Endothelial cell of umbilical vein (primary cell): ENCODE data around the gene PILRB. TPM values are rescaled to one million over a fixed set of nuclear protein-coding genes. Genes with fewer than 3 reads are reported as not detected.
"Not testable (repeated sequence)": the region's sequence is repeated elsewhere in the genome, so short reads cannot be mapped to it uniquely, and the experiment has no call there.

Source experiments
- BruUV-seq: library from RNA; stranded (reverse); fragments of 400-500 nt; replicated peaks from 2 replicates; lab custom pipeline; 2021; lab: Mats Ljungman, UMichigan
- CTCF ChIA-PET: fragments of 300-600, 350-600 bp; sonication (Branson Sonifier 250); formaldehyde crosslinking; loops from one replicate; lab custom pipeline; 2021; ENCODE audit warnings: antibody characterized with exemption, inconsistent platforms; lab: Charles Lee
- POLR2A ChIA-PET: fragments of 300-600, 350-600 bp; sonication (Branson Sonifier 250); formaldehyde crosslinking; loops from one replicate; lab custom pipeline; 2021; ENCODE audit warnings: antibody characterized with exemption, inconsistent platforms; lab: Charles Lee
- DNase-seq: peaks from one replicate; pipeline ENCODE4 v3.0.0-alpha.2; 2011; ENCODE audit warnings: low read depth, low spot score
- FAIRE-seq: peaks from 2 replicates; lab custom pipeline; 2011; peaks lifted over from hg19 to GRCh38; lab: Jason Lieb, UNC
- H2AFZ ChIP-seq: 2 replicates; pipeline ENCODE4 v1.6.0; 2012; ENCODE audit warnings: low read depth, low read length, control low read depth, inconsistent platforms
- H3K27ac ChIP-seq: 2 replicates; pipeline ENCODE4 v1.5.1; 2011; ENCODE audit warnings: low read depth, mild to moderate bottlenecking, control low read depth, low read length, moderate library complexity; ENCODE audit not compliant: insufficient read depth
- H3K27me3 ChIP-seq, 2 experiments: 2 replicates each; pipeline versions ENCODE4 v1.6.0 to v1.6.1; 2011; ENCODE audit warnings: low read length in 2 of 2, mixed read lengths in 1 of 2; ENCODE audit not compliant: control insufficient read depth in 2 of 2, insufficient read depth in 2 of 2
- H3K36me3 ChIP-seq, 2 experiments: 2 replicates in 1 of 2; 3 replicates in 1 of 2; pipeline ENCODE4 v1.5.1; 2011; ENCODE audit warnings: low read length in 2 of 2, mild to moderate bottlenecking in 1 of 2, moderate library complexity in 1 of 2; ENCODE audit not compliant: control insufficient read depth in 2 of 2, insufficient read depth in 2 of 2; ENCODE audit errors: extremely low read depth in 1 of 2
- H3K4me1 ChIP-seq: 3 replicates; pipeline ENCODE4 v1.5.1; 2011; ENCODE audit warnings: mild to moderate bottlenecking, low read length; ENCODE audit not compliant: control insufficient read depth, insufficient read depth; ENCODE audit errors: extremely low read depth
- H3K4me2 ChIP-seq: 2 replicates; pipeline ENCODE4 v1.6.1; 2011; ENCODE audit warnings: low read length, control low read depth, mixed read lengths; ENCODE audit not compliant: insufficient read depth
- H3K4me3 ChIP-seq, 3 experiments: fragments of 200-600 bp in 1 of 3; sonication (generic), shearing (Covaris generic) in 1 of 3; replicated peaks in 1 of 3; 2 replicates each; pipeline ENCODE4 v1.5.1; 2011 to 2016; ENCODE audit warnings: control low read depth in 3 of 3, low read length in 3 of 3, mild to moderate bottlenecking in 2 of 3, inconsistent platforms in 1 of 3, low read depth in 1 of 3, moderate library complexity in 1 of 3; ENCODE audit not compliant: insufficient read depth in 1 of 3
- H3K79me2 ChIP-seq: 2 replicates; pipeline ENCODE4 v1.6.0; 2012; ENCODE audit warnings: low read length, inconsistent platforms; ENCODE audit not compliant: control insufficient read depth, insufficient read depth
- H3K9ac ChIP-seq: replicated peaks from 2 replicates; pipeline ENCODE3; 2011; ENCODE audit warnings: low read length, control low read depth; ENCODE audit not compliant: insufficient read depth; ENCODE audit errors: extremely low read depth
- H3K9me1 ChIP-seq: replicated peaks from 3 replicates; pipeline ENCODE4 v1.6.0; 2011; ENCODE audit warnings: mild to moderate bottlenecking, low read length; ENCODE audit not compliant: control insufficient read depth, insufficient read depth; ENCODE audit errors: extremely low read depth
- H3K9me3 ChIP-seq: replicated peaks from 2 replicates; pipeline ENCODE4 v1.5.1; 2012; ENCODE audit warnings: low read length, inconsistent platforms; ENCODE audit not compliant: control insufficient read depth, insufficient read depth
- H4K20me1 ChIP-seq: replicated peaks from 2 replicates; pipeline ENCODE3; 2011; ENCODE audit warnings: mild to moderate bottlenecking, low read length; ENCODE audit not compliant: control insufficient read depth, insufficient read depth; ENCODE audit errors: extremely low read depth
- dilution Hi-C: fragments of 300-500 bp; cut with MboI; formaldehyde crosslinking; loops from one replicate; pipeline ENCODE4 v1.15.0; 2019; ENCODE audit warnings: low sequenced_read_pairs; ENCODE audit not compliant: extremely low pct_ligation_motif_present
- intact Hi-C: fragments of 100-400 bp; cut with micrococcal nuclease; formaldehyde crosslinking; loops from one replicate; pipeline ENCODE4 v1.10.0; 2022
- polyA plus RNA-seq, 4 experiments: library from polyadenylated mRNA; depleted of rRNA in 3 of 4; stranded (reverse) in 3 of 4; unstranded in 1 of 4; fragments of >200 nt; gene quantifications; 2 replicates each; pipeline versions ENCODE4 v1.2.1 to v1.2.3, GENCODE V29; 2011 to 2012; ENCODE audit warnings: missing spikeins in 1 of 4
- total RNA-seq: library from RNA; stranded (reverse); gene quantifications from 2 replicates; pipeline ENCODE4 v1.2.3, GENCODE V29; 2021
- TF ChIP-seq, protein P1 (sequence below), 2 donors: IDR thresholded peaks; 1 replicate in 1 of 2; 2 replicates in 1 of 2; pipeline ENCODE4 v1.5.1; 2011; ENCODE audit warnings: low read length in 2 of 2, mild to moderate bottlenecking in 2 of 2, moderate library complexity in 2 of 2, control low read depth in 1 of 2, inconsistent platforms in 1 of 2, low read depth in 1 of 2; ENCODE audit not compliant: insufficient read depth in 1 of 2; ENCODE audit errors: extremely low read depth in 1 of 2

Gene PILRB
- total and polyA plus RNA-seq, 2 donors (not counting 3 experiments of a cell fraction or from before 2014, with no cell fraction given), result 42.5 to 45.2 TPM

DNA sequence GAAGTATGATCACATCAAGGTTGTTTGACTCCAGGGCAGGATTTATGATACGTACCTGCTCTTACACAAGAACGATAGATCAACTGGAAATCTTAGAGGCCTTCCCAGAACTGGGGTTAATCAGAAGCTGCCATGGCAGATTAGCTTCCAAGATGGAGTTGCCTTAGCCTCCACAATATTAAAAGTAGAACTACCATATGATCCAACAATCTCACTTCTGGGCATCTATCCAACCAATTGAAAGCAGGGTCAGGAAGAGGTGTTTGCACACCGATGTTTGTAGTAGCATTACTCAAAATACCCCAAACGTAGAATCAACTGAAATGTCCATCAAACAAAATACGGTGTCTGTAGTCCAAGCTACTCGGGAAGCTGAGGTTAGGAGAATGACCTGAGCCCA lies 6.6 kb downstream of the PILRB start:
- dilution Hi-C loops (no loop called here), intact Hi-C loops (no loop called here)
- Histone ChIP-seq H4K20me1 (no peaks in the 10 kb centered on the region), H3K9ac (no peak overlapping the region), H3K4me2 (no peak overlapping the region), H2AFZ (no peak overlapping the region), H3K9me3 (no peaks in the 10 kb centered on the region), H3K4me1 (no peaks in the 10 kb centered on the region), H3K9me1 (no peaks in the 10 kb centered on the region), H3K27me3 (no peaks in the 10 kb centered on the region), H3K4me3 (no peak overlapping the region), H3K27ac (no peak overlapping the region), H3K36me3 (peaks cover 0 to 19% of the 10 kb centered on the region in 2 experiments), H3K79me2 (no peaks in the 10 kb centered on the region)
- FAIRE-seq, result peak; percentile 4
- no peak for DNase-seq
- ChIA-PET POLR2A (no interaction called here), CTCF (no interaction called here)
- TF ChIP-seq, protein P1, sequence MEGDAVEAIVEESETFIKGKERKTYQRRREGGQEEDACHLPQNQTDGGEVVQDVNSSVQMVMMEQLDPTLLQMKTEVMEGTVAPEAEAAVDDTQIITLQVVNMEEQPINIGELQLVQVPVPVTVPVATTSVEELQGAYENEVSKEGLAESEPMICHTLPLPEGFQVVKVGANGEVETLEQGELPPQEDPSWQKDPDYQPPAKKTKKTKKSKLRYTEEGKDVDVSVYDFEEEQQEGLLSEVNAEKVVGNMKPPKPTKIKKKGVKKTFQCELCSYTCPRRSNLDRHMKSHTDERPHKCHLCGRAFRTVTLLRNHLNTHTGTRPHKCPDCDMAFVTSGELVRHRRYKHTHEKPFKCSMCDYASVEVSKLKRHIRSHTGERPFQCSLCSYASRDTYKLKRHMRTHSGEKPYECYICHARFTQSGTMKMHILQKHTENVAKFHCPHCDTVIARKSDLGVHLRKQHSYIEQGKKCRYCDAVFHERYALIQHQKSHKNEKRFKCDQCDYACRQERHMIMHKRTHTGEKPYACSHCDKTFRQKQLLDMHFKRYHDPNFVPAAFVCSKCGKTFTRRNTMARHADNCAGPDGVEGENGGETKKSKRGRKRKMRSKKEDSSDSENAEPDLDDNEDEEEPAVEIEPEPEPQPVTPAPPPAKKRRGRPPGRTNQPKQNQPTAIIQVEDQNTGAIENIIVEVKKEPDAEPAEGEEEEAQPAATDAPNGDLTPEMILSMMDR (IDR thresholded peaks at IDR 0.05; ENCODE audit: extremely low read depth in 1 of 2, insufficient read depth in 1 of 2, low read depth in 1 of 2, low read length in 2 of 2), result no peak
- BruUV-seq, result no TSS peak

DNA sequence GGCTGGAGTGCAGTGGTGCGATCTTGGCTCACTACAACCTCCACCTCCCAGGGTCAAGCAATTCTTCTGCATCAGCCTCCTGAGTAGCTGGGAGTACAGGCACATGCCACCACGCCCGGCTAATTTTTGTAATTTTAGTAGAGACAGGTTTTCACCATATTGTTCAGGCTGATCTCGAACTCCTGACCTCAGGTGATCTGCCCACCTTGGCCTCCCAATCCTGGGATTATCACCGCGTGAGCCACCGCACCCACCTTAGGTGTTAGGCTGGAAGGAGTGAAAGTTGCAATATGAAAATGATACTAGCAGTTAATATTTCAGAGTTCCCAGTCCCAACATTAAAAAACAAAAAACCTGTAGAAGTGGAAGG lies 8.1 kb downstream of the PILRB start:
- H4K20me1 ChIP-seq, H3K9ac ChIP-seq, H2AFZ ChIP-seq, POLR2A ChIA-PET, CTCF ChIA-PET, H3K4me2 ChIP-seq, H3K4me3 ChIP-seq, H3K4me1 ChIP-seq, H3K9me1 ChIP-seq, H3K27me3 ChIP-seq, H3K27ac ChIP-seq, BruUV-seq, H3K79me2 ChIP-seq, dilution Hi-C loops, DNase-seq, FAIRE-seq, H3K9me3 ChIP-seq, intact Hi-C loops: not testable (repeated sequence)
- peaks cover 0 to 11% of the 10 kb centered on the region in 2 experiments for H3K36me3 ChIP-seq
